GM23248 (cell line): Measurements from ENCODE around the gene TTLL13.

Experiments used
- EZH2 ChIP-seq: fragments of 200-600 bp; sonication (generic); IDR thresholded peaks from 2 replicates; pipeline ENCODE4 v1.6.1; 2018; ENCODE audit warnings: antibody characterized with exemption, mild to moderate bottlenecking; ENCODE audit not compliant: insufficient read depth, poor library complexity, severe bottlenecking
- EZH2phosphoT487 ChIP-seq: fragments of 200-600 bp; sonication (generic); IDR thresholded peaks from 2 replicates; pipeline ENCODE4 v1.6.1; 2018; ENCODE audit warnings: antibody characterized with exemption, moderate library complexity, mild to moderate bottlenecking, low read depth; ENCODE audit not compliant: insufficient read depth

DNA sequence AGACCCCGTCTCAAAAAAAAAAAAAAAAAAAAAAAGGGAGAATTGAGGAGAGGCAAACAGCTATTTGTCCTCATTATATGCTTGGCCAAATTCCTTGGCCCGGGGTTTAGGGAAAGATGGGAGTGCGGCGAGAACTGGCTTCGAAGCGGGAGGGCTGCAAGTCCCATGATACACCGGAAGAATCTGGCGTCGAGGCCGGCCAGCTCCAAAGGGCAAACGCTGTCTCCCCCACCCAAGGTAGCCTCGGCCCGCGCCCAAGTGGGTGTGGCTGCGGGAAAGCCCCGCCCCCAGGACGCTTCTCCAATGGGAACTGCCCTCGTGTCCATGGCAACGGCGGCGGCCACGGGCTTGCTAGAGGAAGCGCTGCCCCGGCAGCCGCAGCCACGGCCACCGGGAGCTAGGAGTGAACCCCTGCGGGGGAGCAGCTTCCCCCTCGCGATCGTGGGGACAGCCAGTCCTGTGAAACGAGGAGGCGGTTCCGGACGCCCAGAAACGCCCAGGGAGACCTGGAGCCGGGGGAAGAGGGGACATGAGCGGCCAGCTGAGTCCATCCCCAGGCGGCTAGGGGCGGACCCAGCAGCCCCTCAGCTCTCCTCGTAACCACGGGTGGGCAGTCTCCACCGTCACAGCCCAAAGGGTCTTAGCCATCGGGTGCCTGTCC, at the start of gene TTLL13:
- no peak for TF ChIP-seq EZH2phosphoT487
- no peak for TF ChIP-seq EZH2
